H1 (cell line): Measurements from ENCODE around the gene ACVRL1. TPM values are rescaled to one million over a fixed set of nuclear protein-coding genes. Genes with fewer than 3 reads are reported as not detected.

ENCODE experiments used
- POLR2A ChIP-seq, 2 experiments: IDR thresholded peaks; 1 replicate in 1 of 2; 2 replicates in 1 of 2; pipeline ENCODE4 v1.6.1; 2011; ENCODE audit warnings: low read depth in 2 of 2, low read length in 2 of 2, mild to moderate bottlenecking in 2 of 2; ENCODE audit errors: control extremely low read depth in 1 of 2
- SAP30 ChIP-seq: fragments of 300-600 bp; sonication (generic); IDR thresholded peaks from 2 replicates; pipeline ENCODE4 v1.7.1; 2012; ENCODE audit warnings: low read length, moderate library complexity, mild to moderate bottlenecking, inconsistent platforms; ENCODE audit not compliant: insufficient read depth, insufficient replicate concordance
- ZNF274 ChIP-seq: IDR thresholded peaks from 2 replicates; pipeline ENCODE4 v1.7.0; 2012; ENCODE audit warnings: low read length, borderline replicate concordance; ENCODE audit errors: extremely low read depth
- polyA plus RNA-seq, 7 experiments: library from polyadenylated mRNA; depleted of rRNA in 3 of 7; stranded (reverse) in 5 of 7; unstranded in 2 of 7; fragments of >200 nt in 5 of 7; fragments of 200-250 nt in 2 of 7; gene quantifications; 1 replicate in 5 of 7; 2 replicates in 1 of 7; 4 replicates in 1 of 7; pipeline versions ENCODE4 v1.2.1 to v1.2.3, GENCODE V29; 2011 to 2013; ENCODE audit warnings: missing spikeins in 2 of 7, mixed read lengths in 2 of 7
- total RNA-seq: library from RNA; stranded (reverse); fragmentation: NEBNext Ultra II Directional; extraction: Animal tissue kit (Norgen Biotek cat#: 25700); gene quantifications from 2 replicates; pipeline ENCODE4 v1.2.1, GENCODE V29; 2021

The ACVRL1 gene
- total and polyA plus RNA-seq, 2 of the 8 experiments (the other 6 are each of a cell fraction or from before 2014, with no cell fraction given) = 0.09 to 0.35 TPM

DNA sequence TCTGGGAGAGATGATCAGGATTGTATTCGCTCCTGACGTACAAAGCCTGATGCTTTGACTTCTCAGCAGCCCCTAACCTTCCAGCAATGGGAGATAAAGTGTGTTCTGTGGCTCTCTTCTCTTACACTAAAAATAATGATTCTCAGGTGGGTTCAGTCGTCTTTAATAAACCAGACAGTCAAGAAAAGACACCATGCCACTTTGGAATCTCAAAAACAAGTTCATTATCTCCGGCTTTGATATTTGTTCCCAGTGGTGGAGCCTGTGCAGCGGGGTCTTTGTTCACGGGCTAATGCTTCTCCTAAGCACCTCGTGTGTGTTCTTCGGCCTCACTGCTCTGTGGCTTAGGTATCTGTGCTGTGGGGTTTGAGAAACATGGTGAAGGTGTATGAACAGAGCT, 45.8 kb downstream of the ACVRL1 start (continued):
- no peak for TF ChIP-seq SAP30
- no peak for TF ChIP-seq POLR2A (IDR thresholded peaks at IDR 0.05; ENCODE audit: control extremely low read depth in 1 of 2, low read depth in 2 of 2, low read length in 2 of 2)
- no peak for TF ChIP-seq ZNF274
